ENCODE measurements around the gene SDK1.

- TF ChIP-seq, protein P1, sequence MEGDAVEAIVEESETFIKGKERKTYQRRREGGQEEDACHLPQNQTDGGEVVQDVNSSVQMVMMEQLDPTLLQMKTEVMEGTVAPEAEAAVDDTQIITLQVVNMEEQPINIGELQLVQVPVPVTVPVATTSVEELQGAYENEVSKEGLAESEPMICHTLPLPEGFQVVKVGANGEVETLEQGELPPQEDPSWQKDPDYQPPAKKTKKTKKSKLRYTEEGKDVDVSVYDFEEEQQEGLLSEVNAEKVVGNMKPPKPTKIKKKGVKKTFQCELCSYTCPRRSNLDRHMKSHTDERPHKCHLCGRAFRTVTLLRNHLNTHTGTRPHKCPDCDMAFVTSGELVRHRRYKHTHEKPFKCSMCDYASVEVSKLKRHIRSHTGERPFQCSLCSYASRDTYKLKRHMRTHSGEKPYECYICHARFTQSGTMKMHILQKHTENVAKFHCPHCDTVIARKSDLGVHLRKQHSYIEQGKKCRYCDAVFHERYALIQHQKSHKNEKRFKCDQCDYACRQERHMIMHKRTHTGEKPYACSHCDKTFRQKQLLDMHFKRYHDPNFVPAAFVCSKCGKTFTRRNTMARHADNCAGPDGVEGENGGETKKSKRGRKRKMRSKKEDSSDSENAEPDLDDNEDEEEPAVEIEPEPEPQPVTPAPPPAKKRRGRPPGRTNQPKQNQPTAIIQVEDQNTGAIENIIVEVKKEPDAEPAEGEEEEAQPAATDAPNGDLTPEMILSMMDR (IDR thresholded peaks at IDR 0.05; ENCODE audit: low read depth, low read length, missing input control) = no peak
- TF ChIP-seq TAF1 (conservative IDR thresholded peaks at IDR 0.05) (no peak), HNF4A (conservative IDR thresholded peaks at IDR 0.05) (no peak), FOXA1 (IDR thresholded peaks at IDR 0.05) (no peak), EGR1 (IDR thresholded peaks at IDR 0.05; ENCODE audit: low read depth in 2 of 2) (no peak), REST (IDR thresholded peaks at IDR 0.05) (no peak)
These were observed 381.1 kb downstream of the SDK1 start for GRCh38 chr7:3682028-3682710.

Data from liver (tissue), 3 donors.